Osteoblast (primary cell): Measurements from ENCODE around the gene BBS5. TPM values are rescaled to one million over a fixed set of nuclear protein-coding genes. Genes with fewer than 3 reads are reported as not detected.
A peak's percentile ranks its signal among the peaks of the same experiment; 100 is the strongest.

Experiments
- DNase-seq: peaks from one replicate; pipeline ENCODE4 v3.0.0; 2011; ENCODE audit warnings: low spot score, mixed read lengths; ENCODE audit not compliant: insufficient read length; ENCODE audit errors: missing footprints
- H2AFZ ChIP-seq: 2 replicates; pipeline ENCODE4 v1.6.0; 2011; ENCODE audit warnings: mild to moderate bottlenecking, low read length
- H3K27ac ChIP-seq: 2 replicates; pipeline ENCODE4 v1.5.1; 2011; ENCODE audit warnings: mild to moderate bottlenecking, low read depth, low read length, moderate library complexity
- H3K27me3 ChIP-seq: 2 replicates; pipeline ENCODE4 v1.6.0; 2012; ENCODE audit warnings: mild to moderate bottlenecking, control low read depth, inconsistent platforms, low read length, moderate library complexity; ENCODE audit not compliant: insufficient read depth
- H3K36me3 ChIP-seq: 2 replicates; pipeline ENCODE4 v1.5.1; 2011; ENCODE audit warnings: mild to moderate bottlenecking, low read length, control low read depth, moderate library complexity; ENCODE audit not compliant: insufficient read depth
- H3K4me1 ChIP-seq: 2 replicates; pipeline ENCODE4 v1.5.1; 2011; ENCODE audit warnings: mild to moderate bottlenecking, low read length, control low read depth, moderate library complexity; ENCODE audit not compliant: insufficient read depth
- H3K4me2 ChIP-seq: 2 replicates; pipeline ENCODE4 v1.6.0; 2011; ENCODE audit warnings: mild to moderate bottlenecking, low read length; ENCODE audit not compliant: insufficient read depth
- H3K4me3 ChIP-seq: fragments of 200-600 bp; sonication (generic); 3 replicates; pipeline ENCODE4 v1.5.1; 2012; ENCODE audit warnings: mild to moderate bottlenecking, low read length, inconsistent platforms; ENCODE audit not compliant: insufficient read depth
- H3K79me2 ChIP-seq: 2 replicates; pipeline ENCODE4 v1.6.0; 2012; ENCODE audit warnings: mild to moderate bottlenecking, low read length, control low read depth, inconsistent platforms; ENCODE audit not compliant: insufficient read depth
- H3K9me3 ChIP-seq: 2 replicates; pipeline ENCODE4 v1.5.1; 2011; ENCODE audit warnings: low read depth, low read length, control low read depth
- H4K20me1 ChIP-seq: 2 replicates; pipeline ENCODE4 v1.6.0; 2012; ENCODE audit warnings: mild to moderate bottlenecking, low read length, control low read depth; ENCODE audit not compliant: insufficient read depth
- total RNA-seq: library from RNA; depleted of rRNA; stranded (reverse); fragments of >200 nt; gene quantifications from 2 replicates; pipeline ENCODE4 v1.2.3, GENCODE V29; 2012
- TF ChIP-seq, protein P1 (sequence below): IDR thresholded peaks from 2 replicates; pipeline ENCODE4 v1.5.1; 2011; ENCODE audit warnings: mild to moderate bottlenecking, low read depth, low read length, moderate library complexity; ENCODE audit errors: extremely low read depth

BBS5 gene
- total RNA-seq, 1 donor, result 5.8 TPM

DNA sequence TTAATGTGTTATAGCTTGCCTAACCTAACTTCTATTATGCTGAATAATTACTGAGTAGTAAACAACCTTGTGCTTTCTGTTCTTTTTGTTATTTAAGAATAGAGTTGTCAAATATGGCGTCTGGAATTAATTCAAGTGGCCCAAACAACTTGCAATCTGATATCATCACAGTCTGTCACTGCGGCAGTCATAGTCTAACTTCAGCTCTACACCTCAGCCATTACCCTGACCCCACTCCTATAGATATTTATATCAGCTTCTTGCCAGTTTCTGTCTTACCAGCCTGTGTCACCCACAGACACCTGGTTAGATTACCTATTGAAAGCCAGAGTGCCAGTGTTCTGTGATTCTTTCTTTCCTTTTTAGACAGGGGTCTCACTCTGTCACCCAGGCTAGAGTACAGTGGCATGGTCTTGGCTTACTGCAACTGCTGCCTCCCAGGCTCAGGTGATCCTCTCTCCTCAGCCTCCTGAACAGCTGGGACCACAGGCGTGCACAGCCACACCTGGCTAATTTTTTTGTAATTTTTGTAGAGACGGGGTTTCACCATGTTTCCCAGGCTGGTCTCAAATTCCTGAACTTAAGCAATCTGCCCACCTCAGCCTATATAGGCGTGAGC lies 16.1 kb downstream of the BBS5 start:
- TF ChIP-seq, protein P1, sequence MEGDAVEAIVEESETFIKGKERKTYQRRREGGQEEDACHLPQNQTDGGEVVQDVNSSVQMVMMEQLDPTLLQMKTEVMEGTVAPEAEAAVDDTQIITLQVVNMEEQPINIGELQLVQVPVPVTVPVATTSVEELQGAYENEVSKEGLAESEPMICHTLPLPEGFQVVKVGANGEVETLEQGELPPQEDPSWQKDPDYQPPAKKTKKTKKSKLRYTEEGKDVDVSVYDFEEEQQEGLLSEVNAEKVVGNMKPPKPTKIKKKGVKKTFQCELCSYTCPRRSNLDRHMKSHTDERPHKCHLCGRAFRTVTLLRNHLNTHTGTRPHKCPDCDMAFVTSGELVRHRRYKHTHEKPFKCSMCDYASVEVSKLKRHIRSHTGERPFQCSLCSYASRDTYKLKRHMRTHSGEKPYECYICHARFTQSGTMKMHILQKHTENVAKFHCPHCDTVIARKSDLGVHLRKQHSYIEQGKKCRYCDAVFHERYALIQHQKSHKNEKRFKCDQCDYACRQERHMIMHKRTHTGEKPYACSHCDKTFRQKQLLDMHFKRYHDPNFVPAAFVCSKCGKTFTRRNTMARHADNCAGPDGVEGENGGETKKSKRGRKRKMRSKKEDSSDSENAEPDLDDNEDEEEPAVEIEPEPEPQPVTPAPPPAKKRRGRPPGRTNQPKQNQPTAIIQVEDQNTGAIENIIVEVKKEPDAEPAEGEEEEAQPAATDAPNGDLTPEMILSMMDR, result no peak
- H3K36me3 ChIP-seq, result peaks cover 6% of the 10 kb centered on the region
- no peaks in the 10 kb centered on the region for H3K4me1 ChIP-seq
- no peak for DNase-seq
- H3K4me2 ChIP-seq, result no peak overlapping the region
- H3K27ac ChIP-seq, result no peak overlapping the region
- no peak overlapping the region for H3K4me3 ChIP-seq
- H3K27me3 ChIP-seq, result no peaks in the 10 kb centered on the region
- H2AFZ ChIP-seq, result no peak overlapping the region
- no peaks in the 10 kb centered on the region for H4K20me1 ChIP-seq
- H3K9me3 ChIP-seq, result no peaks in the 10 kb centered on the region
- no peaks in the 10 kb centered on the region for H3K79me2 ChIP-seq

DNA sequence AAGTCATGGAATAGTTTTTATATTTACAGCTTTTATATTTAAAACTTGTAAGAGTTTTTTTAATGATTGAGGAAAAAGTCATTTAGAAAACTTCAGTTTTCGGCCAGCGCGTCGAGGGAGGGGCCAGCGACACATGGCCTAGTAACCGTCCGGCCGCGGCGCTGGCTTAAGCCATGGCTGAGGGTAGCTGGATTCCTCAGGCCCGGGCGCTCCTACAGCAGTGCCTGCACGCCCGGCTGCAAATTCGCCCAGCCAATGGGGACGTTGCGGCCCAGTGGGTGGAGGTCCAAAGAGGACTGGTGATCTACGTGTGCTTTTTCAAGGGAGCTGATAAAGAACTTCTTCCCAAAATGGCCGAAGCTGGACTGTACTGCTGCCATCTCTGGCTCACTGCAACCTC lies 25.4 kb downstream of the BBS5 start:
- Histone ChIP-seq H4K20me1 (no peaks in the 10 kb centered on the region), H3K9me3 (no peaks in the 10 kb centered on the region), H3K36me3 (no peaks in the 10 kb centered on the region), H3K4me3 (no peak overlapping the region), H2AFZ (no peak overlapping the region), H3K27me3 (no peaks in the 10 kb centered on the region), H3K4me2 (no peak overlapping the region), H3K79me2 (no peaks in the 10 kb centered on the region), H3K4me1 (peaks cover 11% of the 10 kb centered on the region), H3K27ac (no peak overlapping the region)
- TF ChIP-seq, protein P1, result no peak
- DNase-seq, result no peak

DNA sequence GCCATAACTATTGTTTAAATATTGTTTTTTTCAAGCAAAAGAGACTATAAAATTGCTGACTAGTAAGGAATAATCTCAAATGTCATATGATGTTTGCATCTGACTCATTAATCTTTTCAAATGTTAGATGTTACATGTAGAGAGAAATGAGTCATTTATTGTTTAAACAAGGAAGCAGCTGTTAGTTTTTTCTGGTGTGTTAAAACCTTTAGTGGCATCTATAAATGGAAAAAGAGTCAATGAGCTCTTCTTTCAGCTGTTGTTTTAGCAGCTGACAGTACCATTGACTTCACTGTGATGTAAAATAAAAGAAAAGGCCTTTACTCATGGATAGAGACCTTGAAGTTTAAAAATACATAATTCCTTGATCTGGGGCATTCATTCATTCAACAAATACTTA lies 28.4 kb downstream of the BBS5 start:
- no peaks in the 10 kb centered on the region for H4K20me1 ChIP-seq
- no peaks in the 10 kb centered on the region for H3K27me3 ChIP-seq
- TF ChIP-seq, protein P1, result no peak
- H3K4me1 ChIP-seq, result peaks cover 12% of the 10 kb centered on the region
- H3K4me2 ChIP-seq, result no peak overlapping the region
- no peaks in the 10 kb centered on the region for H3K36me3 ChIP-seq
- H3K79me2 ChIP-seq, result no peaks in the 10 kb centered on the region
- H3K27ac ChIP-seq, result peak overlapping the region; percentile 47
- H2AFZ ChIP-seq, result no peak overlapping the region
- no peak overlapping the region for H3K4me3 ChIP-seq
- peak; percentile 93 for DNase-seq
- no peaks in the 10 kb centered on the region for H3K9me3 ChIP-seq

DNA sequence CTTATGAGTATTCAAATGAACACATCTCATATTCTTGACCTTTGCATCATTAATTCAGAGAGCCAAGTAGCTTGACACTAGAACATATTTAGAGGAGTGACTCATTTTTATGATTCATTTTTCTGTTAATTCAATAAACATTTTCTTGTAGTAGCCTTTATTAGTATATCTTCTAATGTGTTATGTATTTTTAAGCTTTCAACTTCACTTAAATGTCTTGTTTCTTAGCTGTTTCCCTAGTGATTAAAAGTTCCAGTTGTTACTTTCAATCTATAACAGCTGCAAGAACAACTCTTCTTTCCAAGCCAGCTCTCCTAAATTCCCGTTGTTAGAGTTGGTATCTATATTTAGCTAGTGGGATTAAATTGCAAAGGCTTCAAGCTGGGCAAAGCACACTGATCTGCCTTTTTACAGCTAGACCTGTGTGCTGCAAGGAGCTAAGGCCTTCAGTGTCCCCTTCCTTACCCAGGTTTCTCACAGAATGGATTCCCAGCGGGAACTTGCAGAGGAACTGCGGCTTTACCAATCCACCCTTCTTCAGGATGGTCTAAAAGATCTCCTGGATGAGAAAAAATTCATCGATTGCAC lies 30.1 kb downstream of the BBS5 start, which contains the start of gene KLHL41:
KLHL41 (plus strand) TSS at position 405 of the 588 bp plus-strand sequence; CDS start at position 482, 77 bp downstream.
- no peak for DNase-seq
- Histone ChIP-seq H3K27ac (no peak within 1 kb of the TSS), H3K36me3 (no peaks in the 10 kb centered on the region), H3K27me3 (no peaks in the 10 kb centered on the region), H3K79me2 (no peaks in the 10 kb centered on the region), H4K20me1 (no peaks in the 10 kb centered on the region), H2AFZ (no peak within 1 kb of the TSS), H3K9me3 (no peaks in the 10 kb centered on the region), H3K4me3 (no peak within 1 kb of the TSS), H3K4me2 (no peak within 1 kb of the TSS), H3K4me1 (peaks cover 12% of the 10 kb centered on the region)
- TF ChIP-seq, protein P1, result no peak
